Measurements from ENCODE around the gene SRD5A3.
A peak's percentile ranks its signal among the peaks of the same experiment; 100 is the strongest.

The SRD5A3 gene

DNA sequence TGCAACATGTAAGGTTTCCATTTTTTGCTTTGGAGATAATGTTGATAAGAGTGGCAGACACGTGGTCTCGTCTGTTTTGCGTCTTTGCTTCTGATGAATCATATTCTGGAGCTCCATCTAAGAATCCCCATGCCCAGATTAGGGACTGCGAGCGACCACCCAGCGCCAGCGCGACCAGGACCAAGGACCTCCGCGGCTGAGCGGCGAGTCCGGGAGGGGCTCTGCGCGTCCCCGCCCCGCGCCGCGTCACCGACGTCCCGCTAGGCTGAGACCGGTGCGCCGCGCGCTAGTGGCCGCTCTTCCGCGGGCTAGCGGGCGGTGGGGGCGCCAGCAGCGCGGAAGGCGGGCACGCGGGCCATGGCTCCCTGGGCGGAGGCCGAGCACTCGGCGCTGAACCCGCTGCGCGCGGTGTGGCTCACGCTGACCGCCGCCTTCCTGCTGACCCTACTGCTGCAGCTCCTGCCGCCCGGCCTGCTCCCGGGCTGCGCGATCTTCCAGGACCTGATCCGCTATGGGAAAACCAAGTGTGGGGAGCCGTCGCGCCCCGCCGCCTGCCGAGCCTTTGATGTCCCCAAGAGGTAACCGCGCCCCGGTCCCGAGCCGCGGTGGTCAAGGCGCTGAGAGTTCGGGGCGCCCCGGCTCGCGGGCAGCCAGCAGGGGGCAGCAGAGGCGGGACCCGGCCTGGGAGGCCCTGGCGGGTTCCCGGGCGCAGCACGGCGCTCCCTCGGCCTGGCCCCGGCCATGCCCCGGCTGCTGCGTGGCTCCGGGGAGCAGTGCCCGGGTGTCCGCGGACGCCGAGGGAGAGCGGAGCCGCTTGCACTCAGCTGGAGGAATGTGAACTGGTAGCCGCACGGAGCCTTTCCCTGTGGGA lies at the start of gene SRD5A3:
TSS of gene SRD5A3 (plus strand) at position 263 of the 871 bp plus-strand sequence. CDS start at position 358, 95 bp downstream.
- DNase-seq: peak; percentile 55 to 71

DNA sequence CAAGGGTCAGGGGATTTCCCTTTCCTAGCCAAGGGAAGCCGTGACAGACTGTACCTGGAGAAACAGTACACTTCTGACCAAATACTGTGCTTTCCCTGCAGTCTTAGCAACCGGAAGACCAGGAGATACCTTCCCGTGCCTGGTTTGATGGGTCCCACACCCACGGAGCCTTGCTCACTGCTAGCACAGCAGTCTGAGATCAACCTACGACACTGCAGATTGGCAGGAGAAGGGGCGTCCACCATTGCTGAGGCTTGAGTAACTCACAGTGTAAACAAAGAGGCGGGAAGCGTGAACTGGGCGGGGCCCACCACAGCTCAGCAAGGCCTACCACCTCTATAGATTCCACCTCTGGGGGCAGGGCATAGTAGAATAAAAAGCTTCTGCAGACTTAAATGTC lies 48.7 kb upstream of the SRD5A3 start:
- no peak for DNase-seq

DNA sequence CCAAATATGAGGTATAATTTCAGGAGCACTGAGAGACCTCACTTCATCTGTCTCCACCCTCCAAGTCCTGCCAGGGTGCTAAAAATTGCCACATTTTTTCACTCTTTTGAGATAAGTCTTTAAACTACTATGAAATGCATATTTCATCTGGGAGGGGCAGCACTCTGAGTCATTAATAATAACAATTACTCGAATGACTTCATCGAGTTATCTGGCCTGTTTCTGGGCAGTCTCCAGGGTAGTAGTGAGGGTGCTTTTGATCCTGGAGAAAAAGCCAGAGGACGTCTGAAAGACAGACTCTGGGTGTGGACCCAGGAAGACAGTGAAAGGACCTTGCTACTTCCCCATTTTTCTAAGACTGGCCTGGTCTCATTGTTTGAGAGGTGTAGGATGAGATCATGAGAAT lies 42.3 kb upstream of the SRD5A3 start:
- no peak for DNase-seq

DNA sequence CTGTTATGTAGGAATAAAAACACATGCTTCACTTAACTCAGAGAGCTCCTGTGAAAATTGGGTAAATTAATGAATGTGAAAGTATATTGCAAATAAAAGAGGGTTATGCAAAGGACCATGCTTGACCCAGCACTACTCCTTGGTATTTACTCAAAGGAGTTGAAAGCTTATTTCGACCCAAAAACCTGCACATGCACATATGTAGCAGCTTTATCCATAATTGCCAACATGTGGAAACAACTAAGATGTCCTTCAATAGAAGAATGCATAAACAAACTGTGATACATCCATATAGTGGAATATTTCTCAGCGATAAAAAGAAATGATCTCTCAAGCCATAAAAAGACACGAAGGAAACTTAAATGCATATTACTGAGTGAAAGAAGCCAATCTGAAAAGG lies 41.7 kb upstream of the SRD5A3 start:
- DNase-seq: no peak

DNA sequence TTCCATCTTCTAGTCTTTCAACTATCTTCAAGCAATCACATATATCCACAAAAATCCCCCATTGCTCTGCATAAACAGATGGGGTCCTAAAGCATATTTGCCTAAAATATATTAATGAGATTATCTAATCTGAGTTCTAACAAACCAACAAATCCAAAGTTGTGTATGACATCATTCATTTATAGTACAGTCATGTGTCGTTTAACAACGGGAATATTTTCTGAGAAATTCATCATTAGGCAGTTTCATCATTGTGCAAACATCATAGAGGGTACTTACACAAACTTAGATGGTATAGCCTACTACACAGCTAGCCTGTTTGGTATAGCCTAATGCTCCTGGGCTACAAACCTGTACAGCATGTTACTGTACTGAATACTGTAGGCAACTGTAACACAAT lies 38.0 kb upstream of the SRD5A3 start:
- no peak for DNase-seq

DNA sequence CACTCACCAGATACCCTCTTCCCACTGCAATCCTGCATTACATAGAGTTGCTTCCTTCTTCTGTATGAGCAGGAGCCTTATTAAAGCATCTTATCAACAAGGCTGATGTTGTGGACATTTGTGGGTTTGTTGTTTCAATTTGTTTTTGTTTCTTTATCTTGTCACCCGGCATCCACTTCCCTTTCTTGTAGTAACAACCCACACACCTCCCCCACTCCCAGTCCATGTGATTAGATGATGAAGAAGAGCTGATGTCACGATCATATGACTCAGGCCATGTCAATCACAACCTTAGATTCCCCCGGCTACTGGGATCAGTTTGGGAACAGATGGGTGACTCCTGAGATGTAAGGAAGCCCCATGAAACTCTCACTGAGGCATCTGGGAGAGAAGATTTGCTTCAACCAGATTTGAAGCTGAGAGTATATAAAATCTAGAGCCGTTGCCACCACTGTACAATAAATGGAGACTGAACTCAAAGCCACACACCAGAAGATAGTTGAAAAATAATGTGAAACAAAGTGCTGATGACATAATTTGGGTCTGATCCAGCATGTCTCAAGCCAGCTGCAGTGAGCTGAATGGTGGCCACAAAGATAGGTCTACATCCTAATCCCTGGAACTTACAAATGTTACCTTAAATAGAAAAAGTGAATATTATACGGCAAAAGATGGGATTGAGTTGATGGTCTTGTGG lies 34.1 kb upstream of the SRD5A3 start:
- DNase-seq: no peak

DNA sequence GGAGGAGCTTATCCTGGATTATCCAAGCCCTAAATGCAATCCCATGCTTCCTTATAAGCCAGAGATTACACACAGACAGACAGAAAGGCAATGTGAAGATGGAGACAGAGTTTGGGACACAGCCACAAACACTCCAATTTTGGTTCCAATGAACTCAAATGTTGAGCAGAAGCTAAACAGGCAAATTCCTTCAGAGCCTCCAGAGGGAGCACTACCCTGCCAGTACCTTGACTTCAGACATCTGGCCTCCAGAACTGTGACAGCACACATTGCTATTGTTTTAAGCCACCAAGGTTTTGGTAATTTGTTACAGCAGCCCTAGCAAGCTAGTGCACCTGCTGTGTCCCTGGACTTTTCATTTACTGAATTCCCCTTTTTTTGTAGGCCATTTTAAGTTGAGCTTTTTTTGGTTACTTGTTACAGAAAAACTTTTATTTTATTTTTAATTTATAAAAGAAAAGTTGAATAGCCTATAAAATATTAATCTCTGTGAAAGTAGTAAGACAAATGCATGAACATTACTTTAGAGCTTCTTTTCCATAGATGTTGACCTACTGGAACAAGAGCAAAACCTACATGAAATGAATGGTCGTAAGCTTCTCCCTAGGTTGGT lies 33.4 kb upstream of the SRD5A3 start:
- DNase-seq: peak; percentile 28 to 43

DNA sequence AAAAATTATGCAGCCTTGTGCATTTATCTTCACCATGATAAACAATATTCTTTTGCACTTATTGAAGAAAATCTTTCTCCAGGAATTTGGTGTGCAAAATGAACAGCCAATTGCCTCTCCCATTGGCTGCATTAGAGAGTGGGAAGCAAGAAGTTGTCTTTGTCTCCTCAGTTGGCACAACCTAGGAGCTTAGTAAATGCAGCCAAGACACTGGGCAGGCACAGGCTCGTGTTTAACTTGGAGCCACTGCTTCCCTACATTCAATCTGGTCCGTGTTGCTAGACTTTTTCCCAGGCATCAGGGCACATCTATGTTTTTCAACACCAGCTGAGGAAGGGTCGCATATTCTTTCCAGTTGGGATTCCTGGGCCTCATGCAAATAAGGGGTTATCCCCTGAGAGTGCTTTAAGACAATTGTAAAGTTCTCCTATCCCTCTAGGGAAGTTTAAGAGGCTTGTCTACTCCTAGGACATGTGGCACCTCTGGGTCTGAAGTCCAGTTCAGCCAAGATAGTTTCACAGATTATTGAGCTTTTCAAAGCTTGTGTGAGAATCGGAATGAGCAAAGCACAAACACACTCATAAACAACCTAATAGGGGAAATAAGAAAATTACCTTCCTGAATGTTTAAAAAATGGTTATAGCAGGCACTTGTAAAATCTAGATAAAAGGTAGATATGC lies 31.8 kb upstream of the SRD5A3 start:
- DNase-seq: no peak

DNA sequence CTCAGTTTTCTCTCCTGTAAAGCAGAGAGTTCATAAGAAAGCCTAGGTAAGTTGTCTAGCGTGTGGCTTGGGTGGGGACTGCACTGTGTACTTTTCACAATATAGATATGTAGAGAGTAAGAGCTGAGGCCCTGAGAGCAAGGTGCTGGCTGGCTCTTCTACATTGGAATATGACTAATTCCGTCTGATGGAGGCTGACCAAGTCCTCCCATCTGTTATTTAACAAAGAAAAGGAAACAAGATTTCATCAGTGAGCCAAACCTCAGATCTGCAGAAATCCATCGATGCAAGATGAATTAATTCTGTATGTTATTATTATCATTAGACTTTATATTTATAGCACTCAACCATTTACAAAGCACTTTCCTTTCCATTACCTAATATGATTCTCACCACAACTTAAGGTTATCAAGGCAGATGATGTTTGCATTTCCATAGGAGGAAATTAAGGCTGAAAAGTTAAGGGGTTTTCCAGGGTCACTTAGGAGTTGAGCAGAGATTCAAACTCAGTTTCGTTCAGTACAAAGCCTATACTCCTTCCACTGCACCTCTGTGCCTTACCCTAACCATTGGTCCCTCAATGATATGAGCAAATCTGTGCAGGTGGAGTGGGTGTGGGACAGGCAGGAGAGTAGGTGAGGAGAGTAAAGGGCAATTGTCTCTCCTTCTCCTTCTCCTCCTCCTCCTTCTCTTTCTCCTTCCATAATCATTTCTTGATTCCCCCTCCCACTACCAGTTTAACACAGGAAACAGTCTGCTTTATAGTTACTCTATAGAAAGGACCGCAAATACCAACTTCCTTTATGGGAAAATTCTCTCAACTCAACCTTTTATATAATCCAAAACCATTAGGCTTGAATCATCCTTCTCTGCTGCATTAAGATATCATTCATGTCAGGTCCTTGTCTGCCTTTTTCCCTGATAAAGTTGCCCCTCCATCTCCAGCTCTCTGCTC lies 27.6 kb upstream of the SRD5A3 start:
- DNase-seq: no peak

DNA sequence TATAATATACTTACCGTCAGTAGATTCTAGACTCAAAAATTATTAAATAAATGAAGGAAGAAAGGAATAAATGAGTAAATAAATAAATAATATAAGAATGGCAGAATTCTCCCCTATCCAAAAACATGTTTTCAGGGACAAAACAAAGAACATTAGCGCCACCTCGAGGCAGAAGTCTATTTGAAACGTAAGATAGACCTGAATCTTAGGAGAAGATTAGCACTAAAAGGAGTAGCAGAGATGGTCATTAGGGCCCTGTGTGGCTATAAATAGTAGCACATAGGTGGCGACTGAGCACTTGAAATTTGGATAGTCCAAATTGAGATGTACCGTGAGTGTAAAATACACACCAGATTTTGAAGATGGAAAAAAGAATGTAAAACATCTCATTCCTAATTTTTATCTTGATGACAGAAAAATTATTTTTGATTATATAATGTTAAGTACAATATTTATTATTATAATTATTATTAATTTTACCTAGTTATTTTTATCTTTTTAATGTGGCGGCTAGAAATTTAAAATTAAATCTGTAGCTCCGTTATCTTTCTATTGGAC lies 24.3 kb upstream of the SRD5A3 start:
- peak; percentile 85 to 87 for DNase-seq

DNA sequence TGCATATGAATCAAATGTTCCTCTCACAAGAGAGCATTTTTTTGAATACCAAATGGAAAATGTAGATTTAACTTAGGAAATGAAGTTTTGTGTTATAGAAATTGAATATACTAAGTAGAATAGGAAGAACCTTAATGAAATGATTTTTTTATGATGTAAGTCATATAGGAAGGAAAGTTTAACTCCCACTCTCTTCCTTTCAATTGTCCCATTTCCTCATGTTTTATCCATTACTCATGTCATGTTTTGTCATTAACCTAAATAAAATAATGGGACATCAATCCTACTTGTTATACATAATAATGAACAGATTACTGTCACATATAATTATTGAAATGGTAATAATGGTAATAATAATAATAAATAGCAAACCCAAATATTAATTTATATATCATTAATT lies 22.7 kb upstream of the SRD5A3 start:
- DNase-seq: no peak

DNA sequence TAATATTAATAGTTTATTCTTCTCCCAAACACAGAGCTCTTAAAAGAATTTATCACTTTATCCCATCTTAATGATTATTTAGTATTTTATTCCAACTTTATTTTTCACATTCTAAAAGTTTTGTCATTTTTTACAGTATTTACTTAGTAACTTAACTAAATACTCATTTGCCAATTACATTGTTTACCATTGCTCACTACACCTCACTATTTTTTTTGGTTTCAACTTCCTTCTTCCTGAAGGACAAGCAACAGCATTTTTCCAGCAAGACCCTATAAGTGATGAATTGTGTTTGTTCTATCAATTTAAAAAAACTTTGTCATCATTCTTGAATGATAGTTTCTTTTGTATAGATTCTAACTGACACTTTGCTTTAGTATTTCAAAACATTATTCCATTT lies 19.4 kb upstream of the SRD5A3 start:
- no peak for DNase-seq

DNA sequence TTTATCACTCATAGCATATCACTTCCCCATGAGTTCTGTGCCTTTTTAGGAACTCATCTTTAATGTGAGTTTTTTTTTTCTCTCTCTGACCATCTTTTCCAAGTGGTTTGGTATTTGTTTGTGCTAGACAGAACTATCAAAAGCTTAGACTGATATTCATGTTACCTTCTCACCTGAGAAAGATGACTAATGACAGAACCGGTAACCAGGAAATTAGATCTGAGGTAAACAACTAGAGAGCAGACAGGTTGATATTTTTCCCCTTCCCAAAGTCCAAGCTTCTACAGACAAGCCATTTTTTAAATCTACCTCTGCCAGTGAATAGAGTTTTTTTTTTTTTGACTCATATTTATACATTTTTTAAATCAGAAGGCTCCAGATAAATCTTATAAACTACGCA lies 17.0 kb upstream of the SRD5A3 start:
- no peak for DNase-seq

DNA sequence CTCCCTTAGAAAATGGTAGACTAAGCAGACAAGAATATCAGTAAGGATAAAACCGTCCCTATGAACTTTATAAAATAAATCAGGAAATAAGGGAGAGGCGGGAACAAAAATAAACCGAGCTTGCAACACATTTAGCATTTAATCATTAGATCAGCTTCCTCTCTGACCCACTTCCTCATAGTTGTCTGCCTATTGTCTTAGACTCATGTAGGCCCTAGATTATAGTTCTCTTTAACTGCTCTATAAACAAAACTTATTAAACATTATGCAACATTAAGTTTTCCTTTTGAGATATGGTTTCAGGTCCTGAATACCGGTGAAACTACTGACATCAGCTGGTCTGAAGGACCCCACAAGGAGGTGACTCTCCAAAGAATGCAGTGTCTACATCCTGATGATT lies 15.8 kb upstream of the SRD5A3 start:
- DNase-seq: peak; percentile 62 to 81

DNA sequence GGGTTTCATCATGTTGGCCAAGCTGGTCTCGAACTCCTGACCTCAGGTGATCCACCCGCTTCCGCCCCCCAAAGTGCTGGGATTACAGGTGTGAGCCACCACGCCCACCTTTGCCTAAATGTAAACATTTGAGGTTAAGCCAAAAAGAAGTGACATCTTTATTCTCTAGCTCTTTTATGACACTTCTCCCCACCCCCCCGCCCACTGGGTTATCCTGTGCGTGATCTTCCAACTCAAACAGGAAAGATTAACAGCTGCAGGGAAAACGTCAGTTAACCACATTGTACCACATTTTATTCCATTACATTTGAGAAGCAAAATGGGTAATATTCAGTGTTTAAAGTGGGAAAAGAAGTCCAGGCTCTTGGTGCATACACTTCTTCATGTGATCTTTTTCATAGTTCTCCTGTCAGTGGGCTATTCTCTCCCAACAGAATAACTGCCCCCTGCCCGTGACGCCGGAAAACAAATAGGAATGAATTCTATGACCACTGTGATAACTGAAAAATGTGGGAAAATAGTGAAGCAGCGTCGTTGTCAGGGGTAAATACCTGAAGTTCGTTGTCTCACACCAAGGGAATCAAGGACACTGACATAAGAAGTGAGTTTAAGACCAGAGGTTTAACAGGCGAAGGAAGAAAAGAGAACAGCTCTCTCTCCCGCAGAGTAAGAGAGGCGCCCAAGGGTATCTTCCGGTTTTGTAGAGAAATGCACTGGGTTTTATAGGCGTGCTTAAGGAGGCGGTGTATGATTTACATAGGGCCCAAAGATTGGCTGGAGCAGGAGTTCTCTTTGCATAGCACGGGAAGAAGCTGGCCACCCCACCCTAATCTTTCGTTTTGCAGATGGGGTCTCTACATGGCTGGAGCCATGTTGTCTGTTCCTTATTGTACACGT lies 9.7 kb upstream of the SRD5A3 start:
- no peak for DNase-seq

DNA sequence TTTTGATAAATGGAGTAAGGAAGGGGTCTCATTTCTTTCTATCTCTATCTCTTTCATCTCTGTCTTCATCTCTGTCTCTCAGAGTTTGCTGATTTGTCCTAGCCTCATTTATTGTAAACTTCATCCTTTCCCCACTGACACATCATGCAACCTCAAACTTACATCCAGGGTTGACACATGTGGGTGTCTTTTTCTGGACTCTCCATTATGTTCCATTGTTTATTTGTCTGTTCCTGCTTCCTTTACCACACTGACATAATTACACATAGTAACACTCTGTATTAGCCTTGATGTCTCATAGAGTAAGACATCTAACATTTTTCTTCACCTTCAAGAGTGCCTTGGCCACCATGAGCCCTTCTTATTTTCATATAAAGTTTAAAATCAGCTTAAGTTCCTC lies 8.1 kb upstream of the SRD5A3 start:
- DNase-seq: no peak

DNA sequence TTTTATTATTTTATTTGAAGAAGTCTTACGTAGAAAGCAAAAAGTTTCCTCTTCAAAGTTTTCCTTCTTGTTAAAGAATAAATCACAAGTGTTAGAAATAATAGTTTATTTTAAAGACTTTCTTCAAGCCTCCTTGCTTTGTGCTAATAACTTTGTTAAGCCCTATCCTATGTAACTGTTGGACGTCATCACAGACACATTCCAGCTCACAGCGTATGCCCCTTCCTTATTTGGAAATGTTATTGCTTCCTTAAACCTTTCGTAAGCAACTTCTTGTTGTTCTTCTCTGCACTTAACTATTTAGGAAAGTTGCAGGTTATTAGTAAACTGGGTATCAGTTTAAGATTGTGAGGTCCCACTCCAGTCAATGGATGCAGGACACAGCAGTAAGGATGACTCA lies 7.6 kb upstream of the SRD5A3 start:
- DNase-seq: no peak

DNA sequence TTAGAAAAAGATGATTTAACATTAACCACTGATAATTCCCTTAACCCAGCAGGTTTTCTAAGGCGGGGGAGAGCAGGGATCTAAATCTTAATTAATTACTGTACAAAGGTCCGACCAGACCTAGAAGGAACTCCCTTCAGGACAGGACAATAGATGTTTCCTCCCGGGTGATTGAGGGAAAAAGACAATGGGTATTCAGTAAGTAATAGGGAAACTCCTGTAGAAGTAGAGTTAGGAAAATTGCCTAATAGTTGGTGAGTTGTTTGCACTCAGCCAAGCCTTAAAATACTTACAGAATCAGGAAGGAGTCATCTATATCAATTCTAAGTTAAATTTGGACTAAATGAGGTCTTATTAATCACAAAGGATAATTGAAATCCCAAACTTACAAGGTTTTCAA lies 5.8 kb upstream of the SRD5A3 start:
- DNase-seq: no peak

DNA sequence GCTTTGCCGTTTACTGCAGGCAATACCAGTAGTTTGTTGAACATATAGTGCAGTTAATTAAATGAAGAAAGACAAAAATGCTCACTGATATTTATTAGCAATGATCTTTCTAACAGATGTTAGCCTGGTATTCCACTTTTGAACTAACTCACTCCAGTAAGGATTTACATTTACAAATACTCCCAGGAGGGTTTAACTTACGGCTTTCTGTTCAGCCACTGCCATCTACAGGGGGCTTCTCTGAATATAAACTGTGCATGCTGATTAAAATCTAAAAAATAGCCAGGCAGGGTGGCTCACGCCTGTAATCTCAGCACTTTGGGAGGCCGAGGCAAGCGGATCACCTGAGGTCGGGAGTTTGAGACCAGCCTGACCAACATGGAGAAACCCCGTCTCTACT lies 2.2 kb upstream of the SRD5A3 start:
- DNase-seq: no peak

DNA sequence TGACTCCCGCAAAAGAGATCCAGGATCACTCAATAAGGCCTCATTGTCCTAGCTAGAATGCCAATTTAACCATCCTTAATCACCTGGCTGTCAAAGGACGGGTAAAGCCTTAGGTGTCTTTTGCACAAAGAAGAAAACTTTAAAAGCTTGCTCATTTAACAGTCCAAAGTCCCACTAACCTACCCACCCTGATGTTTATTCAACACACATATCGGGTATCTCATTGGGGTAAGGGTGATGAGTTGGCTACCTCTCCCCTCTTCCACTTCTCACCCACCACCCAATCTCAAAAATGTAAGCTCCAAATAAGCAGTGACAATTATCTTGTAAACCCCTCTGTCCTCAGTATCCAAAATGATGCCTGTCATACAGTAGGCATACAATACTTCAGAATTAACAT lies 988 bp upstream of the SRD5A3 start:
- DNase-seq: no peak

DNA sequence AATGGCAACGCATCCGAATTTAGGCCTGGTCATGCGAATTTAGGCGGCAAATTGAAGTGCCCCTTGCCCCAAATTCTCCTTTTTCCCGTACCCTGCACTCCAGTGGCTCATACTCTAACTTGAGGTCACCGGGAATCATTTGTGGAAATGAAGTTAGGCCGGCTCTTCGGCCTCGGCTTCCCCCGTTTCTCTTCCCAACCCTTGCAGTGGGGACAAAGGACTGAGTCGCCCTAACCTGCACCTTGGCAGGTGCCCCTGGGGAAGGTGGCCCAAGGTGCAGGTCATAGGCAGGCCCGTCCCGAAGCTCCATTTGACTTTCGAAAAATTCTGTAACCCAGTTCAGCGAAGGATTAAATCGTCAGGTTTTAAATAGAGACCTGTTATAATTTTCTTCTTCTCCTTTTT lies 811 bp downstream of the SRD5A3 start:
- no peak for DNase-seq
